GM12878 (cell line): Measurements from ENCODE around the gene HAAO. TPM values are rescaled to one million over a fixed set of nuclear protein-coding genes. Genes with fewer than 3 reads are reported as not detected.

ENCODE experiments used
- ATAC-seq: fragments of 200-7000 bp; cut with Tn5 transposase; 3 replicates; pipeline ENCODE4 v1.9.1; 2020; ENCODE audit warnings: mild to moderate bottlenecking, moderate library complexity
- BruUV-seq: library from RNA; stranded (reverse); fragments of 400-500 nt; replicated peaks from 2 replicates; lab custom pipeline; 2021; lab: Mats Ljungman, UMichigan
- CTCF ChIA-PET: fragments of 300-600 bp; sonication (Branson Sonifier 250); formaldehyde crosslinking; extraction: SDS; loops from one replicate; lab custom pipeline; 2021; ENCODE audit warnings: inconsistent platforms; lab: Yijun Ruan, JAX
- POLR2A ChIA-PET: fragments of 350-600 bp; formaldehyde crosslinking; extraction: SDS; loops from one replicate; lab custom pipeline; 2021; ENCODE audit warnings: inconsistent platforms; lab: Charles Lee
- RAD21 ChIA-PET: fragments of 300-600 bp; sonication (Branson Sonifier 250); formaldehyde crosslinking; loops from one replicate; lab custom pipeline; 2023; ENCODE audit warnings: antibody characterized with exemption; ENCODE audit not compliant: unreplicated experiment; lab: Charles Lee
- SMC1A ChIA-PET: fragments of 300-600 bp; sonication (Branson Sonifier 250); formaldehyde crosslinking; loops from one replicate; lab custom pipeline; 2023; ENCODE audit not compliant: unreplicated experiment, uncharacterized antibody; lab: Charles Lee
- DNase-seq: peaks from one replicate; pipeline ENCODE4 v3.0.0-alpha.2; 2011; ENCODE audit warnings: low read depth, low spot score
- FAIRE-seq: peaks from 3 replicates; lab custom pipeline; 2011; peaks lifted over from hg19 to GRCh38; lab: Jason Lieb, UNC
- H2AFZ ChIP-seq: 2 replicates; pipeline ENCODE4 v1.6.0; 2011; ENCODE audit warnings: low read depth, low read length, control low read depth; ENCODE audit not compliant: control insufficient read depth
- H3K27ac ChIP-seq: 2 replicates; pipeline ENCODE4 v1.5.1; 2011; ENCODE audit warnings: control low read depth; ENCODE audit not compliant: control insufficient read depth, insufficient read depth
- H3K27me3 ChIP-seq, 2 experiments: replicated peaks in 1 of 2; 2 replicates each; pipeline versions ENCODE4 v1.6.0 to v1.6.1; 2011; ENCODE audit warnings: low read length in 1 of 2; ENCODE audit not compliant: control insufficient read depth in 2 of 2, insufficient read depth in 2 of 2
- H3K36me3 ChIP-seq, 2 experiments: 2 replicates each; pipeline ENCODE4 v1.5.1; 2011; ENCODE audit warnings: low read length in 1 of 2; ENCODE audit not compliant: control insufficient read depth in 2 of 2, insufficient read depth in 2 of 2
- H3K4me1 ChIP-seq: 2 replicates; pipeline ENCODE4 v1.6.1; 2011; ENCODE audit warnings: mild to moderate bottlenecking, low read length, moderate library complexity, mixed read lengths; ENCODE audit not compliant: control insufficient read depth, insufficient read depth
- H3K4me2 ChIP-seq: 2 replicates; pipeline ENCODE4 v1.6.0; 2011; ENCODE audit warnings: control low read depth; ENCODE audit not compliant: control insufficient read depth, insufficient read depth
- H3K4me3 ChIP-seq: fragments of 200-600 bp; sonication (generic); 2 replicates; pipeline ENCODE4 v1.5.1; 2016
- H3K79me2 ChIP-seq: 2 replicates; pipeline ENCODE4 v1.6.0; 2011; ENCODE audit warnings: low read length; ENCODE audit not compliant: control insufficient read depth, insufficient read depth
- H3K9ac ChIP-seq: 2 replicates; pipeline ENCODE4 v1.8.0; 2011; ENCODE audit warnings: low read length, control low read depth, mixed read lengths; ENCODE audit not compliant: control insufficient read depth, insufficient read depth
- H3K9me3 ChIP-seq: replicated peaks from 3 replicates; pipeline ENCODE4 v1.5.1; 2011; ENCODE audit warnings: mild to moderate bottlenecking, low read length; ENCODE audit not compliant: control insufficient read depth, insufficient read depth
- H4K20me1 ChIP-seq: 2 replicates; pipeline ENCODE4 v1.6.0; 2011; ENCODE audit not compliant: control insufficient read depth, insufficient read depth
- BACH1 ChIP-seq: fragments of 450-650 bp; IDR thresholded peaks from 2 replicates; pipeline ENCODE4 v1.6.1; 2017; ENCODE audit warnings: mild to moderate bottlenecking, borderline replicate concordance
- BHLHE40 ChIP-seq, 2 experiments: fragments of 450-650 bp in 1 of 2; IDR thresholded peaks; 2 replicates each; pipeline ENCODE4 v1.6.1; 2011 to 2017; ENCODE audit warnings: low read depth in 2 of 2, borderline replicate concordance in 1 of 2, improper control_type of control experiment in 1 of 2, low read length in 1 of 2, mild to moderate bottlenecking in 1 of 2
- CREM ChIP-seq: IDR thresholded peaks from 2 replicates; pipeline ENCODE4 v1.6.1; 2014; ENCODE audit warnings: antibody characterized with exemption, low read depth
- GATAD2B ChIP-seq: fragments of 450-650 bp; conservative IDR thresholded peaks from 2 replicates; pipeline ENCODE4 v1.6.1; 2017; ENCODE audit warnings: low read depth, mild to moderate bottlenecking, moderate library complexity
- KLF5 ChIP-seq: fragments of 450-650 bp; IDR thresholded peaks from 2 replicates; pipeline ENCODE4 v1.6.1; 2014; ENCODE audit warnings: mild to moderate bottlenecking; ENCODE audit not compliant: partially characterized antibody
- PAX5 ChIP-seq: IDR thresholded peaks from 2 replicates; pipeline ENCODE4 v1.6.1; 2011; ENCODE audit warnings: low read depth, low read length, borderline replicate concordance
- PAX8 ChIP-seq: fragments of 450-650 bp; IDR thresholded peaks from 2 replicates; pipeline ENCODE4 v1.6.1; 2017; ENCODE audit warnings: mild to moderate bottlenecking, moderate library complexity
- SRF ChIP-seq, 2 experiments: IDR thresholded peaks; 2 replicates each; pipeline ENCODE4 v1.6.1; 2011; ENCODE audit warnings: low read depth in 2 of 2, low read length in 2 of 2, mild to moderate bottlenecking in 1 of 2, moderate library complexity in 1 of 2
- SUPT20H ChIP-seq: IDR thresholded peaks from 2 replicates; pipeline ENCODE4 v1.6.1; 2011; ENCODE audit warnings: low read depth, mild to moderate bottlenecking, low read length, moderate library complexity, borderline replicate concordance; ENCODE audit not compliant: control insufficient read depth
- TCF12 ChIP-seq: IDR thresholded peaks from 2 replicates; pipeline ENCODE4 v1.6.1; 2011; ENCODE audit warnings: low read depth, mild to moderate bottlenecking, low read length
- ZNF274 ChIP-seq: IDR thresholded peaks from one replicate; pipeline ENCODE4 v1.8.0; 2011; ENCODE audit not compliant: insufficient read length, insufficient read depth
- WGBS: methylation state at CpG from one replicate; pipeline ENCODE4 v1.1.6; 2016; ENCODE audit warnings: low lambda C conversion rate; ENCODE audit not compliant: insufficient replicate concordance, insufficient coverage; ENCODE audit errors: missing lambda C conversion rate; 5-methylcytosine and 5-hydroxymethylcytosine counted together
- in situ Hi-C: fragments of 300-500 bp; cut with MboI; formaldehyde crosslinking; loops from 9 replicates; pipeline ENCODE4 v1.14.3; 2018; ENCODE audit warnings: mixed read lengths
- intact Hi-C: fragments of 100-400 bp; cut with micrococcal nuclease; formaldehyde crosslinking; loops from one replicate; pipeline ENCODE4 v1.14.2; 2022; ENCODE audit not compliant: unreplicated experiment
- polyA plus RNA-seq, 11 experiments: library from polyadenylated mRNA; depleted of rRNA in 4 of 11; unstranded in 6 of 11; stranded (reverse) in 5 of 11; fragments of >200 nt; fragmentation: Nextera tagmentation in 4 of 11; fragmentation: Illumina TruSeq in 1 of 11; extraction: Ambion mirVana in 4 of 11; extraction: Trizol in 1 of 11; gene quantifications; 1 replicate in 1 of 11; 2 replicates in 10 of 11; pipeline versions ENCODE4 v1.2.1 to v1.2.3, GENCODE V29; 2011 to 2016; ENCODE audit warnings: inconsistent platforms in 2 of 11, missing spikeins in 2 of 11, low read depth in 1 of 11
- total RNA-seq, 4 experiments: library from RNA; depleted of rRNA in 3 of 4; stranded (reverse); fragments of >200 nt in 3 of 4; fragmentation: Illumina TruSeq in 1 of 4; extraction: Trizol in 1 of 4; gene quantifications; 2 replicates each; pipeline versions ENCODE4 v1.2.1 to v1.2.3, GENCODE V29; 2013 to 2021
- TF ChIP-seq, protein P1 (sequence below): IDR thresholded peaks from 2 replicates; pipeline ENCODE4 v1.6.1; 2011; ENCODE audit warnings: borderline replicate concordance, low read depth, mild to moderate bottlenecking, moderate library complexity, mixed read lengths, low read length; ENCODE audit not compliant: insufficient read depth; ENCODE audit errors: extremely low read length

Gene HAAO
- total and polyA plus RNA-seq, 10 of the 15 experiments (the other 5 are each of a cell fraction or from before 2014, with no cell fraction given), result 4.3 to 58.7 (median 26.8) TPM

DNA sequence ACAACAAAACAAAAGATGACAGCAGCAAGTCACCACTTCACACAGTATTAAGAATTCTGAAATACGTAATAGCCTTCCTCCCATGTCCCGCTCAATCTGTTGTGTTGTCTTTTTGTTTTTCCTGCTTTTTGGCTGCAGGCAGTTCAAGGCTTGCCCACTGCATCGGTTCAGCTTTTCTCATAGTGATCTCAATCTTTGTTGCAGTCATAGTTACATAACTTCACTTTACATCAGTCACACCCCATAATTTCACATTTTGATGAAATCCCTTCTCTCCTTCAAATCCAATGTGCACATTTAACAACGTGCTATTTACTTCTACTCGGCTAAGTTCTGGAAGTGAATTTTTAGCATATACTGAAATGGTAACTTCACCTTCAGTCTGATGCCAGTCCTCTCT, 33.8 kb upstream of the HAAO start:
- no TSS peak for BruUV-seq
- RAD21 ChIA-PET, result interaction anchor here (0.7 kb wide), 2 partner anchors 128 to 285 kb away, joined by 3 to 4 read pairs; no protein-coding TSS in a partner anchor
- in situ Hi-C loops, result loop anchor here (5.0 kb wide), 1 partner anchor 786 kb away; no protein-coding TSS in a partner anchor

DNA sequence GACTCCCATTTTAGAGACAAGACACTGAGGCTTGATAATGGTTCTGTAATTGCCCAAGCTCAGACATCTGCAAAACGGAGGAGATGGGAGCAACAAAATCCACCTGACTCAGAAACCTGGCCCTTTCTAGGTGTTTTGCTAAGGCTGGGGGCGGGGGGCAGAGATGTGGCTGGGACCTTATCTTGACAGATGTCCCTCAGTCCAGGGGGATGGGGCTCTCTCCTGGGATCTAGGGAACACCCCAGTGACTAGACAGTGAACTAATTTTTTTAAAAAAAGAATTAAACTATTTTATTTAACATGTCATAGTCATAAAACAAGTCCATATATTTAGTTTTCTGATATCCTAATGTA, 32.0 kb upstream of the HAAO start:
- H2AFZ ChIP-seq, result no peak overlapping the region
- no peaks in the 10 kb centered on the region for H3K79me2 ChIP-seq
- H3K27me3 ChIP-seq, result no peaks in the 10 kb centered on the region; a peak in 1 of 4 replicates
- ChIA-PET POLR2A (no interaction called here), RAD21 (interaction anchor here (0.6 to 1.3 kb wide), 2 partner anchors 14 to 72 kb away, joined by 3 read pairs; no protein-coding TSS in a partner anchor), SMC1A (interaction anchor here (0.6 to 1.1 kb wide), 3 partner anchors 14 to 405 kb away, joined by 3 to 4 read pairs (median 3); no protein-coding TSS in a partner anchor), CTCF (interaction anchor here (0.7 to 1.3 kb wide), 2 partner anchors 11 to 123 kb away, joined by 3 to 4 read pairs; no protein-coding TSS in a partner anchor)
- H3K4me2 ChIP-seq, result no peak overlapping the region
- no peak overlapping the region for H3K9ac ChIP-seq
- H3K4me3 ChIP-seq, result no peak overlapping the region
- no peaks in the 10 kb centered on the region for H4K20me1 ChIP-seq
- H3K4me1 ChIP-seq, result no peaks in the 10 kb centered on the region
- FAIRE-seq, result no peak
- H3K9me3 ChIP-seq, result no peaks in the 10 kb centered on the region
- no TSS peak for BruUV-seq
- 32% methylated on average over 2 of the region's 2 CpGs for WGBS
- no peak for ATAC-seq
- no peak for DNase-seq
- no peaks in the 10 kb centered on the region for H3K36me3 ChIP-seq
- TF ChIP-seq CREM (no peak), SUPT20H (no peak), KLF5 (no peak), PAX5 (no peak), TCF12 (no peak), PAX8 (no peak), GATAD2B (no peak), SRF (IDR thresholded peaks at IDR 0.05; ENCODE audit: low read depth in 2 of 2, low read length in 2 of 2) (no peak), ZNF274 (no peak)
- no peak overlapping the region for H3K27ac ChIP-seq
- intact Hi-C loops, result no loop called here
- in situ Hi-C loops, result no loop called here

More for the DNA sequence above, 33.8 kb upstream of the HAAO start:
- no peak overlapping the region for H3K9ac ChIP-seq
- 56% methylated on average over 5 of the region's 5 CpGs for WGBS
- CTCF ChIA-PET, result interaction anchor here (1.5 kb wide), 1 partner anchor 32 kb away, joined by 6 read pairs; no protein-coding TSS in a partner anchor
- FAIRE-seq, result no peak
- no peak overlapping the region for H2AFZ ChIP-seq
- TF ChIP-seq, protein P1, sequence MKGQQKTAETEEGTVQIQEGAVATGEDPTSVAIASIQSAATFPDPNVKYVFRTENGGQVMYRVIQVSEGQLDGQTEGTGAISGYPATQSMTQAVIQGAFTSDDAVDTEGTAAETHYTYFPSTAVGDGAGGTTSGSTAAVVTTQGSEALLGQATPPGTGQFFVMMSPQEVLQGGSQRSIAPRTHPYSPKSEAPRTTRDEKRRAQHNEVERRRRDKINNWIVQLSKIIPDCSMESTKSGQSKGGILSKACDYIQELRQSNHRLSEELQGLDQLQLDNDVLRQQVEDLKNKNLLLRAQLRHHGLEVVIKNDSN, result no peak
- TF ChIP-seq BACH1 (no peak), BHLHE40 (IDR thresholded peaks at IDR 0.05; ENCODE audit: borderline replicate concordance in 1 of 2, low read depth in 2 of 2, low read length in 1 of 2) (no peak)
- TF ChIP-seq, all 136 proteins: peak for 0
- intact Hi-C loops, result loop anchor here (5.0 kb wide), 2 partner anchors 121 to 301 kb away; no protein-coding TSS in a partner anchor
- Histone ChIP-seq H3K27ac (no peak overlapping the region), H3K4me1 (no peaks in the 10 kb centered on the region), H4K20me1 (no peaks in the 10 kb centered on the region), H3K4me2 (no peak overlapping the region), H3K4me3 (no peak overlapping the region), H3K27me3 (no peaks in the 10 kb centered on the region; a peak in 1 of 4 replicates), H3K36me3 (no peaks in the 10 kb centered on the region), H3K9me3 (no peaks in the 10 kb centered on the region), H3K79me2 (no peaks in the 10 kb centered on the region)
- POLR2A ChIA-PET, result no interaction called here
- DNase-seq, result no peak
- ATAC-seq, result no peak
- SMC1A ChIA-PET, result interaction anchor here (1.0 to 1.2 kb wide), 2 partner anchors 15 to 34 kb away, joined by 3 to 4 read pairs; no protein-coding TSS in a partner anchor
